ENCODE data around the gene REPIN1. TPM values are rescaled to one million over a fixed set of nuclear protein-coding genes. Genes with fewer than 3 reads are reported as not detected.

The REPIN1 gene
- total RNA-seq, 3 donors from 2014 or later (not counting 1 experiment from before 2014, with no cell fraction given): 58.9 to 79.4 (median 76.5) TPM

DNA sequence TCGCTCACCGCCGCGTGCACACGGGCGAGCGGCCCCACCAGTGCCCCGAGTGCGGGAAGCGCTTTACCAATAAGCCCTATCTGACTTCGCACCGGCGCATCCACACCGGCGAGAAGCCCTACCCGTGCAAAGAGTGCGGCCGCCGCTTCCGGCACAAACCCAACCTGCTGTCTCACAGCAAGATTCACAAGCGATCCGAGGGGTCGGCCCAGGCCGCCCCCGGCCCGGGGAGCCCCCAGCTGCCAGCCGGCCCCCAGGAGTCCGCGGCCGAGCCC lies 3.3 kb downstream of the REPIN1 start:
- Histone ChIP-seq H3K4me3 (ENCODE audit: low read length) (no peak overlapping the region), H3K27ac (ENCODE audit: low read length) (no peak overlapping the region), H3K4me1 (ENCODE audit: control insufficient read depth, insufficient read depth, low read length) (peaks cover 38% of the 10 kb centered on the region), H3K36me3 (ENCODE audit: control insufficient read depth, insufficient read depth, low read length) (peaks cover 20% of the 10 kb centered on the region), H3K27me3 (ENCODE audit: control insufficient read depth, insufficient read depth, low read length) (no peaks in the 10 kb centered on the region), H3K9me3 (ENCODE audit: control insufficient read depth, insufficient read depth, low read length) (no peaks in the 10 kb centered on the region)
- no peak overlapping the region for H3K4me3 Mint-ChIP-seq
- DNase-seq (no peak), ATAC-seq (no peak)
- H3K27me3 Mint-ChIP-seq (ENCODE audit: low read depth in 2 of 2): no peaks in the 10 kb centered on the region
- H3K9me3 Mint-ChIP-seq: no peaks in the 10 kb centered on the region
- intact Hi-C loops (cut with micrococcal nuclease): no loop called here
- no peaks in the 10 kb centered on the region for H3K36me3 Mint-ChIP-seq
- no peak overlapping the region for H3K27ac Mint-ChIP-seq
- peaks cover 13 to 45% of the 10 kb centered on the region in 2 donors for H3K4me1 Mint-ChIP-seq
- TF ChIP-seq, protein P1, sequence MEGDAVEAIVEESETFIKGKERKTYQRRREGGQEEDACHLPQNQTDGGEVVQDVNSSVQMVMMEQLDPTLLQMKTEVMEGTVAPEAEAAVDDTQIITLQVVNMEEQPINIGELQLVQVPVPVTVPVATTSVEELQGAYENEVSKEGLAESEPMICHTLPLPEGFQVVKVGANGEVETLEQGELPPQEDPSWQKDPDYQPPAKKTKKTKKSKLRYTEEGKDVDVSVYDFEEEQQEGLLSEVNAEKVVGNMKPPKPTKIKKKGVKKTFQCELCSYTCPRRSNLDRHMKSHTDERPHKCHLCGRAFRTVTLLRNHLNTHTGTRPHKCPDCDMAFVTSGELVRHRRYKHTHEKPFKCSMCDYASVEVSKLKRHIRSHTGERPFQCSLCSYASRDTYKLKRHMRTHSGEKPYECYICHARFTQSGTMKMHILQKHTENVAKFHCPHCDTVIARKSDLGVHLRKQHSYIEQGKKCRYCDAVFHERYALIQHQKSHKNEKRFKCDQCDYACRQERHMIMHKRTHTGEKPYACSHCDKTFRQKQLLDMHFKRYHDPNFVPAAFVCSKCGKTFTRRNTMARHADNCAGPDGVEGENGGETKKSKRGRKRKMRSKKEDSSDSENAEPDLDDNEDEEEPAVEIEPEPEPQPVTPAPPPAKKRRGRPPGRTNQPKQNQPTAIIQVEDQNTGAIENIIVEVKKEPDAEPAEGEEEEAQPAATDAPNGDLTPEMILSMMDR (IDR thresholded peaks at IDR 0.05): no peak
- WGBS (ENCODE audit: insufficient coverage): 96% methylated on average over 30 of the region's 30 CpGs

DNA sequence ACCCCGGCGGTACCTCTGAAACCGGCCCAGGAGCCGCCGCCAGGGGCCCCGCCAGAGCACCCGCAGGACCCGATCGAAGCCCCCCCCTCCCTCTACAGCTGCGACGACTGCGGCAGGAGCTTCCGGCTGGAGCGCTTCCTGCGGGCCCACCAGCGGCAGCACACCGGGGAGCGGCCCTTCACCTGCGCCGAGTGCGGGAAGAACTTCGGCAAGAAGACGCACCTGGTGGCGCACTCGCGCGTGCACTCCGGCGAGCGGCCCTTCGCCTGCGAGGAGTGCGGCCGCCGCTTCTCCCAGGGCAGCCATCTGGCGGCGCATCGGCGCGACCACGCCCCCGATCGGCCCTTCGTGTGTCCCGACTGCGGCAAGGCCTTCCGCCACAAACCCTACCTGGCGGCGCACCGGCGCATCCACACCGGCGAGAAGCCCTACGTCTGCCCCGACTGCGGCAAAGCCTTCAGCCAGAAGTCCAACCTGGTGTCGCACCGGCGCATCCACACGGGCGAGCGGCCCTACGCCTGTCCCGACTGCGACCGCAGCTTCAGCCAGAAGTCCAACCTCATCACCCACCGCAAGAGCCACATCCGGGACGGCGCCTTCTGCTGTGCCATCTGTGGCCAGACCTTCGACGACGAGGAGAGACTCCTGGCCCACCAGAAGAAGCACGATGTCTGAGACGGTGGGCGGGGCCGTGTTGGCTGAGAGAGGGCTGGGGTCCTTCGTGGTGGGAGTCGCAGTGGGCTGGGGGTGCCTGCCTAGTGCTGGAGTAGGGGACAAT lies 3.8 kb downstream of the REPIN1 start:
- ATAC-seq: no peak
- Histone ChIP-seq H3K36me3 (ENCODE audit: control insufficient read depth, insufficient read depth, low read length) (peaks cover 20% of the 10 kb centered on the region), H3K27me3 (ENCODE audit: control insufficient read depth, insufficient read depth, low read length) (no peaks in the 10 kb centered on the region), H3K27ac (ENCODE audit: low read length) (no peak overlapping the region), H3K4me1 (ENCODE audit: control insufficient read depth, insufficient read depth, low read length) (peaks cover 39% of the 10 kb centered on the region), H3K4me3 (ENCODE audit: low read length) (no peak overlapping the region), H3K9me3 (ENCODE audit: control insufficient read depth, insufficient read depth, low read length) (no peaks in the 10 kb centered on the region)
- peaks cover 15 to 46% of the 10 kb centered on the region in 2 donors for H3K4me1 Mint-ChIP-seq
- TF ChIP-seq, protein P1 (IDR thresholded peaks at IDR 0.05): no peak
- intact Hi-C loops (cut with micrococcal nuclease): no loop called here
- WGBS (ENCODE audit: insufficient coverage): 97% methylated on average over 79 of the region's 79 CpGs
- H3K4me3 Mint-ChIP-seq: no peak overlapping the region
- DNase-seq: no peak
- H3K9me3 Mint-ChIP-seq: no peaks in the 10 kb centered on the region
- no peaks in the 10 kb centered on the region for H3K27me3 Mint-ChIP-seq (ENCODE audit: low read depth in 2 of 2)
- no peak overlapping the region for H3K27ac Mint-ChIP-seq
- no peaks in the 10 kb centered on the region for H3K36me3 Mint-ChIP-seq

DNA sequence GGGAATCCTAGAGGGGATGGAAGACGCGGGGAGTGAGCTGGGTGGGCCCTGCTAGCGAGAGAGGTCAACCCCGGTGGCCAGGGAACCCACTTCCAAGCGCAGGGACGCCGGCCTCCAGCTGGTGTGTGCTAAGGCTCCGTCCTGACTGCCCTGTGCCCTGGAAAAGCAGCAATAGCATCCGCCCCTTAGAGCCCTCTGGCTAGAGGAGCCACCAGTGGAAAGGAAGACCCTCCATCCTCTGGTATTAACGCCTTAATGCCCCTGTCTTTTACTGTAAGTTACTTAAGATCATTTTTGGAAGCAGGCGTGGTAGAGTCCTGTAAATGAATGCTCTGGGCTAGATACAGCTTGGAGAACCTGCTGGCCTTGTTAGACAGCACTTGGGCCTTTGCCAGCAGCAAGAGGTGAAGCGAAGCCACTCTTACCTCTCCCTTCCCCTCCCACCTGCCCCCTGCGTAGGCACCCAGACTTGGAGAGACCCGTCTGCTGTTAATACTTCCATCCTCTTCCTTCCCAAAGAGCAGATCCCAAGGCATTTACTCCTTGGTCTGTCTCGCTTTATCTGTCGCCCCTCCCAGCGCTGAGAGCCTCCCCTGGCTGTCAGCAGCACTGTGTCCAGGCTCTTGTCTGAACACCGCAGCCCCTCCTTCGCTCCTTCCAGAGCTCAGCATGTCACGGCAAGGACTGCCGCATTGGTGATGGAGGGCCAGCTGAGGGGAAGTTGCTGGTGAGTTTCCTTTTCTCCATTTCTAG lies 4.6 kb downstream of the REPIN1 start:
- peaks cover 42% of the 10 kb centered on the region for H3K4me1 ChIP-seq (ENCODE audit: control insufficient read depth, insufficient read depth, low read length)

More for the DNA sequence above, 4.6 kb downstream of the REPIN1 start:
- Histone ChIP-seq H3K27me3 (ENCODE audit: control insufficient read depth, insufficient read depth, low read length) (no peaks in the 10 kb centered on the region), H3K27ac (ENCODE audit: low read length) (no peak overlapping the region), H3K4me3 (ENCODE audit: low read length) (no peak overlapping the region), H3K9me3 (ENCODE audit: control insufficient read depth, insufficient read depth, low read length) (no peaks in the 10 kb centered on the region), H3K36me3 (ENCODE audit: control insufficient read depth, insufficient read depth, low read length) (peaks cover 20% of the 10 kb centered on the region)
- Mint-ChIP-seq H3K36me3 (no peaks in the 10 kb centered on the region), H3K27ac (no peak overlapping the region), H3K9me3 (no peaks in the 10 kb centered on the region), H3K4me3 (no peak overlapping the region), H3K4me1 (peaks cover 23 to 51% of the 10 kb centered on the region in 2 donors), H3K27me3 (ENCODE audit: low read depth in 2 of 2) (no peaks in the 10 kb centered on the region)
- ATAC-seq (no peak), DNase-seq (no peak)
- WGBS (ENCODE audit: insufficient coverage): 87% methylated on average over 21 of the region's 21 CpGs
- TF ChIP-seq, protein P1 (IDR thresholded peaks at IDR 0.05): no peak
- intact Hi-C loops (cut with micrococcal nuclease): no loop called here

All from natural killer cell (primary cell).